ENCODE results near the gene COL23A1. TPM values are rescaled to one million over a fixed set of nuclear protein-coding genes. Genes with fewer than 3 reads are reported as not detected.

The COL23A1 gene
- total RNA-seq, 1 donor from 2014 or later: 0.12 TPM

DNA sequence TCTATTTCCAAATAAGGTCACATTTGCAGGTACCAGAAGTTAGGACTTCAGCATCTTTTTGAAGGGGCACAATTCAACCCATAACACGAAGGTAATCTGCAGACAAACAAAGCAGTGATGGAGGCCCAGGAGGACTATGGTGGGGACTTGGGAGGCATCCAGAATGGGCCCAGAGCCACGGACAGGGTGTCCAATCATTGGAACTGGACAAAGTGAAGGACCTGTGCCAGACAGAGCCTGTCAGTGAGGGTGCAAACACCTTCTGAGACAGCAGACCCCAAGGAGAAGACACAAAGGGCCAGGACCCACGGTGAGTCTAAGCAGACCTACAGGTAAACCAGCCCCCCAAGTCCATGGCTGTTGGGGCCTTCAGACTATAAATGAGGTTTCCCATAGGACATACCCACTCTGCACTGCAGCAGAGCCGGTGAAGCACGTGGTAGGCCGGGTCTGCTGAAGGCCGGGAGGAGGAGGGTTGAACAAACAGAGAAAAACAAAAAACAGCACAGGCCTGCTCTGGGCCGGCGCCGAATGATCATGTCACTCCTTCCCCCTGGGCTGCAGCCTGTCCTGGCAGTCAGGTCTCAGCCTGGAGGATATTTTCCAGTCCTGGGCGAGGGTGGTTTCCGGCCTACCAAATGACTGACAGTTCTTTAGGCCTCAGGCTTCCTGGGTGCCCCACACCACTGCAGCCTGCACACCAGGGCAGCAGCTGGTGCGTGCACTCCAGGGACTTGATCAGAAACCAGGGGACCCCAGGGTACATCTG is 84.4 kb downstream of the COL23A1 start:
- H3K36me3 Mint-ChIP-seq (ENCODE audit: low read depth): peaks cover 2% of the 10 kb centered on the region
- H3K27ac Mint-ChIP-seq (ENCODE audit: unreplicated experiment): no peak overlapping the region
- peaks cover 2% of the 10 kb centered on the region for H3K27me3 Mint-ChIP-seq (ENCODE audit: low read depth)
- peaks cover 7% of the 10 kb centered on the region for H3K4me1 Mint-ChIP-seq (ENCODE audit: low read depth)
- no peak for DNase-seq (ENCODE audit: low spot score)
- H3K9me3 Mint-ChIP-seq (ENCODE audit: low read depth): peaks cover 20% of the 10 kb centered on the region
- TF ChIP-seq, protein P1, sequence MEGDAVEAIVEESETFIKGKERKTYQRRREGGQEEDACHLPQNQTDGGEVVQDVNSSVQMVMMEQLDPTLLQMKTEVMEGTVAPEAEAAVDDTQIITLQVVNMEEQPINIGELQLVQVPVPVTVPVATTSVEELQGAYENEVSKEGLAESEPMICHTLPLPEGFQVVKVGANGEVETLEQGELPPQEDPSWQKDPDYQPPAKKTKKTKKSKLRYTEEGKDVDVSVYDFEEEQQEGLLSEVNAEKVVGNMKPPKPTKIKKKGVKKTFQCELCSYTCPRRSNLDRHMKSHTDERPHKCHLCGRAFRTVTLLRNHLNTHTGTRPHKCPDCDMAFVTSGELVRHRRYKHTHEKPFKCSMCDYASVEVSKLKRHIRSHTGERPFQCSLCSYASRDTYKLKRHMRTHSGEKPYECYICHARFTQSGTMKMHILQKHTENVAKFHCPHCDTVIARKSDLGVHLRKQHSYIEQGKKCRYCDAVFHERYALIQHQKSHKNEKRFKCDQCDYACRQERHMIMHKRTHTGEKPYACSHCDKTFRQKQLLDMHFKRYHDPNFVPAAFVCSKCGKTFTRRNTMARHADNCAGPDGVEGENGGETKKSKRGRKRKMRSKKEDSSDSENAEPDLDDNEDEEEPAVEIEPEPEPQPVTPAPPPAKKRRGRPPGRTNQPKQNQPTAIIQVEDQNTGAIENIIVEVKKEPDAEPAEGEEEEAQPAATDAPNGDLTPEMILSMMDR (IDR thresholded peaks at IDR 0.05): no peak
- H3K4me3 Mint-ChIP-seq (ENCODE audit: unreplicated experiment): no peak overlapping the region

DNA sequence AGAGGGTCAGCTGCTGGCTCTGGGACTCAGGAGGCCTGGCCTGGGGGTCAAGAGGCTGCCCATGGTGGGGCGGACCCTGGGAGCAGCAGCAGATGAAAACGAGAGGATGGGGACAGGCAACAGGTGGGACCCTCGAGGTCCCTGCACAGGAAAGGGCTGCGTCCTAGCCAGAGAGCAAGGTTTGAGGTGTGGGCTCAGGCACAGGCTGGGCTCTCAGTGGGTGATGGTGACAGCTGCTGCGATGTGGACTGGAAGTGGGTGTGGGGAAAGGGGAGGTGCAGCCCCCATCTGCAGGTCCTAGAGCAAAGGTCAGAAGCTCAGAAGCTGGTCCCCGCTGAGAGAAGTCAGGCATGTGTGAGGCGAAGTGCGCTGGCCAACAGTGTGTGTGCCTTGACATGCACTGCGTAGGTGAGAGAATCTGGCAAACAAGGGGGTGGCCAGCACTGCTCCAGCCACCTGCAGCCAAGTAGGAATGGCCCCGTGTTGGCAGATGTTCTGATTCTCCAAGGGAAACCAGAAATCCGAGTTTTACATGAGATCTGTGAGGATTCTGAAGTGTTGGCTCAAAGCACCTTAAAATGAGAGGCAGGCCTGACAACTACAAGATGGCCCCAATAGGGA is 85.7 kb downstream of the COL23A1 start:
- Mint-ChIP-seq H3K27me3 (ENCODE audit: low read depth) (peaks cover 2% of the 10 kb centered on the region), H3K9me3 (ENCODE audit: low read depth) (peaks cover 26% of the 10 kb centered on the region), H3K4me1 (ENCODE audit: low read depth) (peaks cover 7% of the 10 kb centered on the region), H3K36me3 (ENCODE audit: low read depth) (peaks cover 2% of the 10 kb centered on the region), H3K4me3 (ENCODE audit: unreplicated experiment) (no peak overlapping the region), H3K27ac (ENCODE audit: unreplicated experiment) (no peak overlapping the region)
- TF ChIP-seq, protein P1 (IDR thresholded peaks at IDR 0.05): no peak
- DNase-seq (ENCODE audit: low spot score): no peak

DNA sequence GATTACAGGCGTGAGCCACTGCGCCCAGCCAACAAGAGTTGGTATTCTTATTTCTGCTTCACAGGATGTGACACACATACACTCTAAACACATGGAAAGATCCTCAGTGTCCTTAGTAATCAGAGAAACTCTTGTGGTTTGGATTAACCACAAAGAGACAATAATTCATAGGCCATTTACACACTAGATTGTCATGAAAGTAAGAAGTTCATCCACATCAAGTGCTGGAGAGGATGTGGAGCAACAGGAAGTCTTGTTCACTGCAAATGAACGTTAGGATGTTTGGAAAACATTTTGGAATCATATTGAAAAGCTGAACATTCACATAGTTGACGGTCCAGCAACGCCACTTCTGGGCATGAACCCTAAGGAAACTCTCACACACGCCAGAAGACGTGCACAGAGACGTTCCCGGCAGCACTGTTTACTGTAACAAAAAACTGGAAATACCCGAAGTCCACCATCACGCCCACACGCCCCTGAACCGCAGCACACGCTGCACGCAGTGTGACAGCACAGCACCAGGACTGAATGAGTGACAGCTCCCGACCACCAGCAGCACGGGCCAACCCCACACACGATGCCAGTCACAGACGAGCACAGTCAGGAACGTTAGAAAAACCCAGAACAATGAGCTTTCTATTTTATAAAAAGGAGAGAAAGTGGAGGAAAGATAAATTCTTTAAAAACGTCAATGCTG is 87.6 kb downstream of the COL23A1 start:
- H3K27me3 Mint-ChIP-seq (ENCODE audit: low read depth): peaks cover 2% of the 10 kb centered on the region
- no peak overlapping the region for H3K27ac Mint-ChIP-seq (ENCODE audit: unreplicated experiment)
- H3K36me3 Mint-ChIP-seq (ENCODE audit: low read depth): peaks cover under 1% of the 10 kb centered on the region

DNA sequence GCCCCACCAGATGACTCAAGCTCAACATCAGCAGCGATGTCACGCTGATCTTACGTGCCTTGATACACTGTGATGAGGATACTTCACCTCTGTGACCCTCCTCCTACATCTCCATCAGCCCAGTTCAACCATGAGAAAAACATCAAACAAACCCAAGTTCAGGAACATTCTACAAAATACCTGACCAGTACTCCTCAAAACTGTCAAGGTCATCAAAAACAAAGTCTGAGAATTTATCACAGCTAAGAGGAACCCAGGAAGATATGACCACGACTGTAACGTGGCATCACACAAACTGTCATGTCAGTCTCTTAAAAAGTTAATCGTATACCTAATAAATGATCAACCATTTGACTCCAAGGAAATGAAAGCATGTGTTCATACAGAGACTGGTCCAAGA is 90.8 kb downstream of the COL23A1 start:
- Mint-ChIP-seq H3K27ac (ENCODE audit: unreplicated experiment) (no peak overlapping the region), H3K4me3 (ENCODE audit: unreplicated experiment) (no peak overlapping the region), H3K4me1 (ENCODE audit: low read depth) (no peaks in the 10 kb centered on the region), H3K9me3 (ENCODE audit: low read depth) (peaks cover 15% of the 10 kb centered on the region), H3K27me3 (ENCODE audit: low read depth) (peaks cover 2% of the 10 kb centered on the region), H3K36me3 (ENCODE audit: low read depth) (no peaks in the 10 kb centered on the region)
- TF ChIP-seq, protein P1 (IDR thresholded peaks at IDR 0.05): no peak
- DNase-seq (ENCODE audit: low spot score): no peak

More for the DNA sequence above, 87.6 kb downstream of the COL23A1 start:
- TF ChIP-seq, protein P1 (IDR thresholded peaks at IDR 0.05): no peak
- H3K4me3 Mint-ChIP-seq (ENCODE audit: unreplicated experiment): no peak overlapping the region
- H3K9me3 Mint-ChIP-seq (ENCODE audit: low read depth): peaks cover 22% of the 10 kb centered on the region
- no peak for DNase-seq (ENCODE audit: low spot score)
- no peaks in the 10 kb centered on the region for H3K4me1 Mint-ChIP-seq (ENCODE audit: low read depth)

DNA sequence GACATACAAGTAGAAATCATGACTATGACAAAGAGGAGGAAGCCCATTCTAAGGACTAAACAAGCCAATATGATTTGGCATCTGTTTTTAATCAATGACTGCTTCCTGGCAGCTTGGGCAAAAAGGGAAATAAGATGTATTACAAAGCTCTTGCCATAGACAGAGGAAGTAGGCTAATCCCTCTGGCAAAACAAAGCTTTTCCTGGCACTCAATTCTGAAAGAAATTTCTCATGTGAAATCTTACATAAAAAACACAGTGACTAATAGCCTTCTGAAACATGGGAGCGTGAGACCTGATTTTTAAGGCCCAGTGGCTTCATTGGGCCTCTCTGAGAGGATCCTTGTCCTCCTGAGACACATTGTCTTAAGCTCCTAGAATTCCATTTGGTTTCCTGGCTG is 93.6 kb downstream of the COL23A1 start:
- DNase-seq (ENCODE audit: low spot score): no peak
- peak overlapping the region; percentile 24 for H3K27ac Mint-ChIP-seq (ENCODE audit: unreplicated experiment)
- no peaks in the 10 kb centered on the region for H3K4me1 Mint-ChIP-seq (ENCODE audit: low read depth)
- H3K9me3 Mint-ChIP-seq (ENCODE audit: low read depth): peaks cover 12% of the 10 kb centered on the region
- TF ChIP-seq, protein P1 (IDR thresholded peaks at IDR 0.05): no peak
- H3K27me3 Mint-ChIP-seq (ENCODE audit: low read depth): no peaks in the 10 kb centered on the region
- H3K36me3 Mint-ChIP-seq (ENCODE audit: low read depth): no peaks in the 10 kb centered on the region
- H3K4me3 Mint-ChIP-seq (ENCODE audit: unreplicated experiment): no peak overlapping the region

Measured in chondrocyte (in vitro differentiated cells).